DOHH2 (cell line): ENCODE measurements around the gene TCP11L1.

Experiments used
- H3F3A ChIP-seq: fragments of 200-600 bp; sonication (generic), shearing (Covaris generic); 2 replicates; pipeline ENCODE4 v1.6.0; 2016; ENCODE audit warnings: antibody characterized with exemption, mild to moderate bottlenecking; ENCODE audit not compliant: control insufficient read depth, insufficient read depth
- H3K27ac ChIP-seq: fragments of 200-600 bp; sonication (generic); 2 replicates; pipeline ENCODE4 v1.5.1; 2014; ENCODE audit warnings: low read depth, mild to moderate bottlenecking, low read length, moderate library complexity
- H3K27me3 ChIP-seq: fragments of 200-600 bp; sonication (generic); 2 replicates; pipeline ENCODE4 v1.6.1; 2014; ENCODE audit warnings: mild to moderate bottlenecking, low read length, mixed read lengths; ENCODE audit not compliant: control insufficient read depth
- H3K36me3 ChIP-seq: fragments of 200-600 bp; sonication (generic); 2 replicates; pipeline ENCODE4 v1.6.1; 2014; ENCODE audit warnings: mild to moderate bottlenecking, low read length, moderate library complexity, mixed read lengths; ENCODE audit not compliant: control insufficient read depth
- H3K4me1 ChIP-seq: fragments of 200-600 bp; sonication (generic); 2 replicates; pipeline ENCODE4 v1.6.1; 2014; ENCODE audit warnings: mild to moderate bottlenecking, low read length, mixed read lengths; ENCODE audit not compliant: control insufficient read depth
- H3K4me2 ChIP-seq: fragments of 200-600 bp; sonication (generic); 2 replicates; pipeline ENCODE4 v1.6.0; 2014; ENCODE audit warnings: mild to moderate bottlenecking, low read length, moderate library complexity
- H3K4me3 ChIP-seq: fragments of 200-600 bp; sonication (generic); 2 replicates; pipeline ENCODE4 v1.5.1; 2014; ENCODE audit warnings: mild to moderate bottlenecking, low read length, mixed read lengths
- H3K79me2 ChIP-seq: fragments of 200-600 bp; sonication (generic); 2 replicates; pipeline ENCODE4 v1.6.1; 2014; ENCODE audit warnings: mild to moderate bottlenecking, low read length, mixed read lengths; ENCODE audit not compliant: control insufficient read depth
- H3K9me2 ChIP-seq: fragments of 200-600 bp; sonication (generic); replicated peaks from 2 replicates; pipeline ENCODE4 v1.6.1; 2014; ENCODE audit warnings: mild to moderate bottlenecking, low read length, mixed read lengths; ENCODE audit not compliant: control insufficient read depth
- H3K9me3 ChIP-seq: fragments of 200-600 bp; sonication (generic); 2 replicates; pipeline ENCODE4 v1.6.1; 2014; ENCODE audit warnings: antibody characterized with exemption, low read length, mixed read lengths; ENCODE audit not compliant: control insufficient read depth, insufficient read depth
- H4K20me1 ChIP-seq: fragments of 200-600 bp; sonication (generic); 2 replicates; pipeline ENCODE4 v1.6.0; 2014; ENCODE audit warnings: low read depth, mild to moderate bottlenecking, antibody characterized with exemption, low read length, moderate library complexity; ENCODE audit not compliant: control insufficient read depth, insufficient read depth
- CTCF ChIP-seq: fragments of 200-600 bp; sonication (generic); IDR thresholded peaks from one replicate; pipeline ENCODE4 v1.5.1; 2014; ENCODE audit warnings: antibody characterized with exemption, mild to moderate bottlenecking, low read depth, low read length; ENCODE audit not compliant: poor library complexity, severe bottlenecking
- EZH2phosphoT487 ChIP-seq: fragments of 200-600 bp; sonication (generic); IDR thresholded peaks from 2 replicates; pipeline ENCODE4 v1.6.1; 2017; ENCODE audit warnings: borderline replicate concordance, mild to moderate bottlenecking, antibody characterized with exemption, low read length, moderate library complexity, mixed read lengths

Gene TCP11L1

GRCh38 chr11:33055375-33055774 lies 16.0 kb downstream of the TCP11L1 start:
- peaks cover 14% of the 10 kb centered on the region for H3K4me1 ChIP-seq
- H3K36me3 ChIP-seq, result peaks cover 21% of the 10 kb centered on the region
- H3K4me3 ChIP-seq, result no peak overlapping the region
- no peaks in the 10 kb centered on the region for H3K9me2 ChIP-seq
- H3K27ac ChIP-seq, result no peak overlapping the region
- H3F3A ChIP-seq, result no peaks in the 10 kb centered on the region
- no peak overlapping the region for H3K4me2 ChIP-seq
- TF ChIP-seq EZH2phosphoT487 (no peak), CTCF (no peak)
- no peaks in the 10 kb centered on the region for H4K20me1 ChIP-seq
- no peaks in the 10 kb centered on the region for H3K9me3 ChIP-seq
- H3K79me2 ChIP-seq, result no peaks in the 10 kb centered on the region
- no peaks in the 10 kb centered on the region for H3K27me3 ChIP-seq

GRCh38 chr11:33057284-33057683 lies 17.9 kb downstream of the TCP11L1 start:
- TF ChIP-seq CTCF (no peak), EZH2phosphoT487 (no peak)

GRCh38 chr11:33059331-33060007 lies 20.1 kb downstream of the TCP11L1 start:
- Histone ChIP-seq H3K27ac (no peak overlapping the region), H3K36me3 (peaks cover 26% of the 10 kb centered on the region), H4K20me1 (no peaks in the 10 kb centered on the region), H3K27me3 (no peaks in the 10 kb centered on the region), H3K4me1 (peaks cover 13% of the 10 kb centered on the region), H3K9me2 (no peaks in the 10 kb centered on the region), H3K4me2 (no peak overlapping the region), H3K79me2 (no peaks in the 10 kb centered on the region), H3K9me3 (no peaks in the 10 kb centered on the region), H3F3A (no peaks in the 10 kb centered on the region), H3K4me3 (no peak overlapping the region)
- no peak for TF ChIP-seq EZH2phosphoT487
- no peak for TF ChIP-seq CTCF

More at GRCh38 chr11:33057284-33057683, 17.9 kb downstream of the TCP11L1 start:
- Histone ChIP-seq H3K4me1 (no peaks in the 10 kb centered on the region), H3K4me2 (no peak overlapping the region), H3K27me3 (no peaks in the 10 kb centered on the region), H3F3A (no peaks in the 10 kb centered on the region), H4K20me1 (no peaks in the 10 kb centered on the region), H3K36me3 (peaks cover 24% of the 10 kb centered on the region), H3K9me3 (no peaks in the 10 kb centered on the region), H3K27ac (no peak overlapping the region), H3K4me3 (no peak overlapping the region), H3K9me2 (no peaks in the 10 kb centered on the region), H3K79me2 (no peaks in the 10 kb centered on the region)
